MM.1S (cell line): ENCODE measurements around the gene DACH1.

ENCODE experiments used
- EZH2phosphoT487 ChIP-seq: fragments of 300-600 bp; sonication (generic); IDR thresholded peaks from 2 replicates; pipeline ENCODE4 v1.6.1; 2018; ENCODE audit warnings: antibody characterized with exemption, low read length
- TF ChIP-seq, protein P1 (sequence below): fragments of 300-600 bp; sonication (generic); IDR thresholded peaks from 2 replicates; pipeline ENCODE4 v1.5.1; 2016; ENCODE audit warnings: antibody characterized with exemption, low read length, mixed read lengths

DNA sequence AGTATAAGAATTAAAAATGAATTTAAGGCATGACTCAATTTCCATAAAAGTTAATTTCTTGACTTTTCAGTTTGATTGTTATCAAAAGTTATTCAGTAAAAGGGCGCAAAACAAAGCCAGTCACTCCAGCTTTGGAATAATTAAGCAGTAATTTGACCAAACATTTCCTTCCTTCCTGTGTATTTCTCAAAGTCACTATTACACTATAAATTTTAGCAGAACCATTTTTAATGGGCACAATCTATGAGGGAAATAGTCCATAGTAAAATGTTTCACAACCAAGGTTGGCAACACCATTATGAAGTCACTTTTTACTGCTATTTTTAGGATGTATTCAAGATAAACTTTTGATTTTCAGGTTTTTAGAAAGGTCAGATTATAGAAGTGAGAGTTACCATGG is 91.0 kb downstream of the DACH1 start:
- TF ChIP-seq, protein P1, sequence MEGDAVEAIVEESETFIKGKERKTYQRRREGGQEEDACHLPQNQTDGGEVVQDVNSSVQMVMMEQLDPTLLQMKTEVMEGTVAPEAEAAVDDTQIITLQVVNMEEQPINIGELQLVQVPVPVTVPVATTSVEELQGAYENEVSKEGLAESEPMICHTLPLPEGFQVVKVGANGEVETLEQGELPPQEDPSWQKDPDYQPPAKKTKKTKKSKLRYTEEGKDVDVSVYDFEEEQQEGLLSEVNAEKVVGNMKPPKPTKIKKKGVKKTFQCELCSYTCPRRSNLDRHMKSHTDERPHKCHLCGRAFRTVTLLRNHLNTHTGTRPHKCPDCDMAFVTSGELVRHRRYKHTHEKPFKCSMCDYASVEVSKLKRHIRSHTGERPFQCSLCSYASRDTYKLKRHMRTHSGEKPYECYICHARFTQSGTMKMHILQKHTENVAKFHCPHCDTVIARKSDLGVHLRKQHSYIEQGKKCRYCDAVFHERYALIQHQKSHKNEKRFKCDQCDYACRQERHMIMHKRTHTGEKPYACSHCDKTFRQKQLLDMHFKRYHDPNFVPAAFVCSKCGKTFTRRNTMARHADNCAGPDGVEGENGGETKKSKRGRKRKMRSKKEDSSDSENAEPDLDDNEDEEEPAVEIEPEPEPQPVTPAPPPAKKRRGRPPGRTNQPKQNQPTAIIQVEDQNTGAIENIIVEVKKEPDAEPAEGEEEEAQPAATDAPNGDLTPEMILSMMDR = no peak
- no peak for TF ChIP-seq EZH2phosphoT487
